ENCODE results near the gene STARD7. TPM values are rescaled to one million over a fixed set of nuclear protein-coding genes. Genes with fewer than 3 reads are reported as not detected.

Gene STARD7
- total and polyA plus RNA-seq, 2 donors (not counting 3 experiments of a cell fraction or from before 2014, with no cell fraction given): 61.2 to 132 TPM

GRCh38 chr2:96139181-96139758 lies 69.4 kb downstream of the STARD7 start:
- POLR2A ChIA-PET: no interaction called here
- no peak overlapping the region for H3K4me2 ChIP-seq (ENCODE audit: insufficient read depth, low read length)
- H4K20me1 ChIP-seq (replicated peaks; ENCODE audit: control insufficient read depth, extremely low read depth, insufficient read depth, low read length): no peaks in the 10 kb centered on the region
- no peak for TF ChIP-seq FOS (IDR thresholded peaks at IDR 0.05; ENCODE audit: borderline replicate concordance, insufficient read depth, low read length)
- TF ChIP-seq JUN (IDR thresholded peaks at IDR 0.05; ENCODE audit: borderline replicate concordance, insufficient read depth, insufficient read length, low read depth): no peak
- no peak for TF ChIP-seq EZH2 (IDR thresholded peaks at IDR 0.05; ENCODE audit: borderline replicate concordance, low read depth, low read length, severe bottlenecking)
- no peak for TF ChIP-seq POLR2AphosphoS5 (IDR thresholded peaks at IDR 0.05; ENCODE audit: insufficient read depth, low read depth, low read length)
- TF ChIP-seq MYC (IDR thresholded peaks at IDR 0.05; ENCODE audit: low read depth, low read length): no peak
- TF ChIP-seq GATA2 (IDR thresholded peaks at IDR 0.05; ENCODE audit: insufficient read depth, insufficient read length, low read depth, low read length): no peak
- no peak for TF ChIP-seq POLR2A (IDR thresholded peaks at IDR 0.05; ENCODE audit: low read depth, low read length)
- TF ChIP-seq, protein P1, sequence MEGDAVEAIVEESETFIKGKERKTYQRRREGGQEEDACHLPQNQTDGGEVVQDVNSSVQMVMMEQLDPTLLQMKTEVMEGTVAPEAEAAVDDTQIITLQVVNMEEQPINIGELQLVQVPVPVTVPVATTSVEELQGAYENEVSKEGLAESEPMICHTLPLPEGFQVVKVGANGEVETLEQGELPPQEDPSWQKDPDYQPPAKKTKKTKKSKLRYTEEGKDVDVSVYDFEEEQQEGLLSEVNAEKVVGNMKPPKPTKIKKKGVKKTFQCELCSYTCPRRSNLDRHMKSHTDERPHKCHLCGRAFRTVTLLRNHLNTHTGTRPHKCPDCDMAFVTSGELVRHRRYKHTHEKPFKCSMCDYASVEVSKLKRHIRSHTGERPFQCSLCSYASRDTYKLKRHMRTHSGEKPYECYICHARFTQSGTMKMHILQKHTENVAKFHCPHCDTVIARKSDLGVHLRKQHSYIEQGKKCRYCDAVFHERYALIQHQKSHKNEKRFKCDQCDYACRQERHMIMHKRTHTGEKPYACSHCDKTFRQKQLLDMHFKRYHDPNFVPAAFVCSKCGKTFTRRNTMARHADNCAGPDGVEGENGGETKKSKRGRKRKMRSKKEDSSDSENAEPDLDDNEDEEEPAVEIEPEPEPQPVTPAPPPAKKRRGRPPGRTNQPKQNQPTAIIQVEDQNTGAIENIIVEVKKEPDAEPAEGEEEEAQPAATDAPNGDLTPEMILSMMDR (IDR thresholded peaks at IDR 0.05; ENCODE audit: extremely low read depth in 1 of 2, insufficient read depth in 1 of 2, low read depth in 1 of 2, low read length in 2 of 2): no peak
- TF ChIP-seq, protein P2, sequence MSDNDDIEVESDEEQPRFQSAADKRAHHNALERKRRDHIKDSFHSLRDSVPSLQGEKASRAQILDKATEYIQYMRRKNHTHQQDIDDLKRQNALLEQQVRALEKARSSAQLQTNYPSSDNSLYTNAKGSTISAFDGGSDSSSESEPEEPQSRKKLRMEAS (IDR thresholded peaks at IDR 0.05; ENCODE audit: insufficient read depth, insufficient read length): no peak
- peaks cover 0 to 3% of the 10 kb centered on the region in 2 experiments for H3K27me3 ChIP-seq (ENCODE audit: control insufficient read depth in 2 of 2, insufficient read depth in 2 of 2, low read length in 2 of 2)
- no peaks in the 10 kb centered on the region for H3K9me1 ChIP-seq (replicated peaks; ENCODE audit: control insufficient read depth, extremely low read depth, insufficient read depth, low read length)
- no peaks in the 10 kb centered on the region for H3K36me3 ChIP-seq (ENCODE audit: control insufficient read depth in 2 of 2, extremely low read depth in 1 of 2, insufficient read depth in 2 of 2, low read length in 2 of 2)
- no peak overlapping the region for H3K27ac ChIP-seq (ENCODE audit: insufficient read depth, low read depth, low read length)
- FAIRE-seq (no peak), DNase-seq (ENCODE audit: low read depth, low spot score) (no peak)
- no peak overlapping the region for H2AFZ ChIP-seq (ENCODE audit: low read depth, low read length)
- H3K79me2 ChIP-seq (ENCODE audit: control insufficient read depth, insufficient read depth, low read length): no peaks in the 10 kb centered on the region
- no peaks in the 10 kb centered on the region for H3K9me3 ChIP-seq (replicated peaks; ENCODE audit: control insufficient read depth, insufficient read depth, low read length)
- BruUV-seq (replicated peaks): no TSS peak
- dilution Hi-C loops (cut with MboI; ENCODE audit: extremely low pct_ligation_motif_present, low sequenced_read_pairs): no loop called here
- no peaks in the 10 kb centered on the region for H3K4me1 ChIP-seq (ENCODE audit: control insufficient read depth, extremely low read depth, insufficient read depth, low read length)
- intact Hi-C loops (cut with micrococcal nuclease): loop anchor here (2.0 kb wide), 1 partner anchor 370 kb away; no protein-coding TSS in a partner anchor
- H3K9ac ChIP-seq (replicated peaks; ENCODE audit: extremely low read depth, insufficient read depth, low read length): no peak overlapping the region
- CTCF ChIA-PET: interaction anchor here (0.6 to 6.0 kb wide), 15 partner anchors 8 to 371 kb away, joined by 3 to 208 read pairs (median 4); partner anchors contain the start of genes CIAO1, ITPRIPL1 and TMEM127
- H3K4me3 ChIP-seq (replicated peaks in 1 of 3; ENCODE audit: insufficient read depth in 1 of 3, low read depth in 1 of 3, low read length in 3 of 3): no peak overlapping the region
